GM21717 (cell line): ENCODE measurements around the gene WNT5B.
A peak's percentile ranks its signal among the peaks of the same experiment; 100 is the strongest.

Experiments used
- ATAC-seq: cut with Tn5 transposase; IDR thresholded peaks from one replicate; pipeline ENCODE4 v1.9.1; 2021; ENCODE audit warnings: mild to moderate bottlenecking, moderate library complexity; ENCODE audit not compliant: unreplicated experiment

Gene WNT5B

DNA sequence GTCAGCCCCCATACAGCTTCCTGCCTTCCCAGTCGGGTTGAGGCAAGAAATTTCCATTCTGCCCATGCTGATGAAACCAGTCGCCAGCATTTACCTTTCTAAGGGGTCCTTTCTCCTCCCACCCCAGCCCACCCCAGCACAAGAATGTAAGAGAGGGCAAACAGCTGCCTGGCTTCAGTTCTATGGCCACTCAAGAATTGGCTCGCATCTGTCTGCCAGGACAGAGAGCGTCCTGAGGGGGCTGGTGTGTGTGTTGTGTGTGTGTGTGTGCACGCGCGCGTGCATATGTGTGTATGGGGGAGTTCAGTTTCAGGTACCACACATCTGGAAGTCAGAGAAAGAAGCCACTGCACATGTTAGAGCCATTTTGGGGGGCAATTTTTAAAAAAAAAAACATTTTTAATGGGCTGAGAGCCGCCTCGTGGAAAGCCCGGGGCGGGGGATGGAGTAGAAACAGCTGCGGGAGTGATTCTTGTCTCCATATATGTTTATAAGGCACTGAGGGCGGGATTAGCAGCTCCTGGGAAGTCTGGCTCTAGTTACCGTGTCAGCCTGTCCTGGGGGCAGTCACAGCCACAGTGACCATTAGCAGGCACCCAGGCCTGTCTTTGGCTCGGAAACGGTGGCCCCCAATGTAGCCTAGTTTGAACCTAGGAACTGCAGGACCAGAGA, at the start of gene WNT5B:
Gene WNT5B (plus strand): TSS at position 566 of the 672 bp plus-strand sequence. CDS start 2,124 bp downstream, outside the sequence.
- ATAC-seq = no peak

GRCh38 chr12:1579651-1580435, 49.2 kb upstream of the WNT5B start:
- ATAC-seq = no peak

GRCh38 chr12:1580526-1580925, 48.5 kb upstream of the WNT5B start:
- no peak for ATAC-seq

DNA sequence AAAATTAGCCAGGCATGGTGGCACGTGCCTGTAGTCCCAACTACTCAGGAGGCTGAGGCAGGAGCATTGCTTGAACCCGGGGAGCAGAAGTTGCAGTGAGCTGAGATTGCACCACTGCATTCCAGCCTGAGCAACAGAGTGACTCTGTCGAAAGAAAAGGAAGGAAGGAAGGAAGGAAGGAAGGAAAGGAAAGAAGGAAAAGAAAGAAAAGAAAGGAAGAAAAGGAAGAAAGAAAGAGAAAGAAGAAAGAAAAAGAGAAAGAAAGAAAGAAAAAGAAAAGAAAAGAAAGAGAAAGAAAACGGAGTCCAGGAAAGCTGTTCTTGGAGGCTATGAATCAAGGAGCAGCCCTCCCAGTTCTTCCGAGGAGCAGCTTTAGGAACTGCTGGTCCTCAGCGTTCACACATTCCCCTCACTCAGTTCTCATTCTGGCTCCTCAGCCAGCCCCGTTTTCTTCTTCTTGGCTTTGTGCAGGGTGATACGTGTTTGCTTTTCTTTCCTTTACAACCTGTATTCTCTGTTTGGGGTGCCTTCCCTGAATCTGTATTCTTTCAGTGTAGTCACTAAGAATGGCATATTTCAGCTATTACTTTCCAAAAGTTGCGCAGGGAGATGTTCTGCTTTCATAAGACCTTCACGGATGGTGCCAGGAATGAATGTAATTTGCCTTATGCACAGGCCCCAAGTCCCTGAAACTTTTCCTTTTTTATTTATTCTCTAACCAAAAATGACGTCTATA, 46.9 kb upstream of the WNT5B start:
- ATAC-seq = no peak

- no peak for ATAC-seq
These were observed 46.4 kb upstream of the WNT5B start for GRCh38 chr12:1582709-1583050.

DNA sequence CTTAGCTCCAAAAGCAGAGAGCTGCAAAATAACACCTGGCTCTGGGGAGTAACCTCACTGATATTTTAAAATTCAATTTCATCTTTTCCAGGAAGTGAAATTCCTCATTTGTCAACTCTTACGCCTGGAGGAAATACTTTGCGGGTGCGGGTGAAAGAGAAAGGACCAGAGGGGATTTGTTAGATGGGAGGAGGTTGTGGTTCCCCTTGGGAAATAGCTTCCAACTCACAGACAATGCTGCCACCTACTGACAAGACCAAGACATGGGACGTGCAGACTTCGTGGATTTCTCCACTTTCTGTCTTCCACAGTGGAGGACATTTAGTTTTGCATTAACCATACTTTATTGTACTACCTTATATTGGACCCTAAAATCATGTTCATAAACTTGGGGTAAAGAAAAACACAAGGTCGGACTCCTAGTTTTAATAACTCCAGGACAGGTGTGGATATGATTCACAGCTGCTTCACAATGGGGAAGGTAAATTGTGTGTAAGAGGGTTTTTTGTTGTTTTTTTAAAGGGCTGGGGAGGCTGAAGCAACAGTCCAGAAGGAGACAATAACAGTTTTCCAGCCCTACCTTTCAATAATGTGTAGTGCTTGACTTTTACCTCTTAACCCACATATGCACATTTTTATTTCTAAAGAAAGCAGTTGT, 45.5 kb upstream of the WNT5B start:
- no peak for ATAC-seq

GRCh38 chr12:1584326-1584725, 44.7 kb upstream of the WNT5B start:
- no peak for ATAC-seq

GRCh38 chr12:1587927-1588574, 41.0 kb upstream of the WNT5B start:
- ATAC-seq = no peak

DNA sequence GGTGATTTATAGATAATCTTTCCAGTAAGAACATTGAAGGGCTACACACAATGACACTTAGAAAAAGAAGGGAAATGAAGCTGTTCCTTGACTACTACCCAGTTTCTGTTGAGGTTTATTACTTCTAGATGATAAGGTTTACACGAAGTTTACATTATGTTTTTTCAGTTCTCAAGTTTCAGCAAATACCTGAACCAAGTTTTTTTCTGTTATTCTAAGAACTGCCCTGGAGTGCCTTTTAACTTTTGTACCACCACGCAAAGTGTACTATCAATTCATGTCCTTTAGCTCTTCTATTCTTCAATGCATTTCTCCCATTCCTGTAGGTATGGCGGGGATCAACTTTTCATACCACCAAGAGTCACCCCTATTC, 40.5 kb upstream of the WNT5B start:
- no peak for ATAC-seq

DNA sequence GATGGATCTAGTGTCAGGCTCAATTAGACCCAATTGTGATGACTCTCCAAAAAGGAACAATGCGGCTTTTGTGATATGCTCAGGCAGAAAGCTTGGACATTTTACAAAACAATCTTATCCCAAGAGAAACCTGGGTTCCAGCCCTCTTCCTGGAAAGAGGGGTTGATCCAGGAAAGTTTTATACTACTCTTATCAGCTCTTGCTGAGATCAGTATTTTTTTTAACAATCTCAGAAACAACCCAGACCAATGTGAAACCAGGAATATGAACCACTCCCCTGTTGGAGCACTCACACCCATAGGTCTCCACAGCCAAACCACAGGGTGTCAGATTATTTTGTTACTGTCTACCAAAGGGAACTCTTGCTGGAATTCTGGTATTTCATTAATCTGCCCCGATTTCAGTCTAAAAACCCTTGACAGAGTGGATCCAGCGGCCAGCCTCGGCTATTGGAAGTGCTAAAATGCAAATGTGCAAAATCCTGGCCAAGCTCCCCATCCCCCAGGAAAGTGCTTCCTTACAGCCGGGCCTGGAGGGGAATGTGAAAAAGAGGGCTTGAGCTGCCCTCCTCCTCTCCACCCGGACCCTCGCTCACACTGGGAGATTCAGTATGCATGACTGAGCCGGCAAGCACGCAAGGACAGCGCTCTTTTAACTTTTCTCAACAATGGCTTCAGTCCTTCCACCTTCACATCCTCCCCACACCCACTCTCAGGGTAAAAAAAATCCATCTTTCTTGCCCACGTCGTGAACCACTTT, 38.6 kb upstream of the WNT5B start:
- ATAC-seq = no peak

- no peak for ATAC-seq
These were observed 38.0 kb upstream of the WNT5B start for GRCh38 chr12:1591034-1591433.

GRCh38 chr12:1591543-1591942, 37.5 kb upstream of the WNT5B start:
- no peak for ATAC-seq

DNA sequence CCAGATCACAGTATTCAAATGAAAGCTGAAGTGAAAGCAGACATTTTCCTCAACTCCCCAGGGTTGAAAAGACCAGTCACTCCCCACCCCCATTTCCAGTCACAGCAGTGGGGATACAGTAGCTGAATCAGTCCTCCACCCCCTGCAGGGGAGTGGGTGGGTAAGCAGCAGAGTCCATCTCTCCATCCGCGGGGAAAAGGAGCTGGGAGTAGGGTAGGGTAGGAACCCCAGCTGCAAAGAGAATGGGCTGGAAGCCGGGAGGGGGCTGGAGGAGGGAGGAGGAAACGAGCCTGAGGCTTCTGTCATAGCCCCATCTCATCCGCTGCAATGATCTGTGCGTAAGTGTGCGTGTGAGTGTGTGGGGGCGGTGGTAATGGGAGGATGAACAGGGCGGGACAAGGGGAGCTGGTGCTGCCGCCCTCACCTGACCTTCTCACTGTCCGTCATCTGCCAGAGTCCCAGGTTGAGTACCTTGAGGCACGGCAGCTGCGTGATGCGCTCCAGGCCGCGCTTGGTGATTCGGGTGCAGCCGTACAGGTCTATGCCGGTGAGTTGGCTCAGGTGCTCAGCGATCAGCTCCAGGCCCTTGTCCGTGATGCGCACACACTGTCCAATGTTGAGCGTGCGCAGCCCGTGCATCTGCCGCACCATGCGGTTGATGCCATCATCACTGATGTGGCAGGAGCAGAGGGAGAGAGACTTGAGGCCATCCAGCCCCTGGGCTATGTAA, 36.4 kb upstream of the WNT5B start:
- no peak for ATAC-seq

GRCh38 chr12:1593174-1594005, 35.6 kb upstream of the WNT5B start:
- peak; percentile 17 for ATAC-seq

DNA sequence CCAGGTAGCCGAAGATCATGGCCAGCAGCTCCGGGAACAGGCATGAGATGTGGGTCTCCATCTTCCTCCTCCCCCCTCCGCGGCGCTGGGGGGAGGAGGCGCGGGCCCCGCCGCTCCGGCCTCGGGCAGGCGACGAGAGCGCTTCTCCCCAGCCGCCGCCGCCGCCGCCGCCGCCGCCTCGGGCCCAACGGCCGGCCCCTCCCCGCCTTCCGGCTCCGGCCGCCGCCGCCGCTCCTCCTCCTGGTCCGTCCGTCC, 35.1 kb upstream of the WNT5B start:
- peak; percentile 34 for ATAC-seq

GRCh38 chr12:1594261-1595025, 34.6 kb upstream of the WNT5B start, which contains the start of gene FBXL14:
Gene FBXL14, minus strand, starts transcription at chr12:1594581. Its CDS starts 515 bp downstream, at chr12:1594066.
- ATAC-seq = peak; percentile 45

DNA sequence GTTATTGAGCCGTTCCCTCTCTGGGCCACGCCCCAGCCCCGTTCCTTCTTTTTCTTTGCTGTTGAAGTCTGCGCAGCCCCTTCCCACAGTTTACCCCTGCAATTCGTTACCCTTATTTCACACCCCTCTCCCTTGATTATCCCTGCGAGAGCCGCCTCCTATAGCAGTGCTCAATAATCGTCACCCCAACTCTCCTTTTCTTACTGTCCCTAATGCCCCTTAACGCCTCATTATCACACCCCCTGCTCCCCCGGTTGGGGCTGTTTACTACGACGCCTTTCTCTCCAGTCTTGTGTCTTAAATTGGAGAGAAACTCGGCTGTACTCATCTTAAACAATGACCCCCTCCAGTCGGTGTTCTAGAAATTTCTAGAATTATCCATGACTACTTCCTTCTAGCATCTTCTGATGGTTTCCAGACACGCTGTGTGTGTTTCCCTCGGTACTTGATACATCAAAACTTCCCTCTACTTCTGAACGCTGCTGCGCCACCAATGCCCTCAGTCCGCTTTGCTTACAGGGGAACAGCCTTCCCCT, 33.9 kb upstream of the WNT5B start:
- no peak for ATAC-seq
